Glomerular visceral epithelial cell (primary cell): ENCODE results near the gene EDC3.
"Not testable (repeated sequence)": the region's sequence is repeated elsewhere in the genome, so short reads cannot be mapped to it uniquely, and the experiment has no call there.

Experiments
- DNase-seq: peaks from one replicate; pipeline ENCODE4 v3.0.0-alpha.2; 2016; ENCODE audit errors: extremely low spot score

EDC3 gene

GRCh38 chr15:74611834-74612233 lies 84.0 kb downstream of the EDC3 start:
- no peak for DNase-seq

- no peak for DNase-seq
These were observed 84.5 kb downstream of the EDC3 start for GRCh38 chr15:74611341-74611740.

GRCh38 chr15:74610302-74610951 lies 85.4 kb downstream of the EDC3 start:
- no peak for DNase-seq

GRCh38 chr15:74609938-74610301 lies 85.9 kb downstream of the EDC3 start:
- DNase-seq, result no peak

GRCh38 chr15:74608786-74609185 lies 87.0 kb downstream of the EDC3 start:
- no peak for DNase-seq

- DNase-seq, result no peak
These were observed 90.1 kb downstream of the EDC3 start for GRCh38 chr15:74605795-74606150.

- no peak for DNase-seq
These were observed 90.6 kb downstream of the EDC3 start for GRCh38 chr15:74604983-74605794.

- DNase-seq, result no peak
These were observed 91.8 kb downstream of the EDC3 start for GRCh38 chr15:74603789-74604705.

GRCh38 chr15:74603026-74603788 lies 92.6 kb downstream of the EDC3 start:
- no peak for DNase-seq

- DNase-seq, result no peak
These were observed 96.7 kb downstream of the EDC3 start for GRCh38 chr15:74599156-74599555.

GRCh38 chr15:74598126-74598842 lies 97.5 kb downstream of the EDC3 start:
- DNase-seq, result peak; percentile 91

- DNase-seq, result not testable (repeated sequence)
These were observed 98.6 kb downstream of the EDC3 start for GRCh38 chr15:74597146-74597705.

- not testable (repeated sequence) for DNase-seq
These were observed 99.1 kb downstream of the EDC3 start for GRCh38 chr15:74596736-74597135.

GRCh38 chr15:74595271-74595670 lies 100.6 kb downstream of the EDC3 start:
- DNase-seq, result no peak

GRCh38 chr15:74594455-74594854 lies 101.4 kb downstream of the EDC3 start:
- no peak for DNase-seq

- DNase-seq, result no peak
These were observed 102.7 kb downstream of the EDC3 start for GRCh38 chr15:74593122-74593521.

GRCh38 chr15:74592222-74592621 lies 103.6 kb downstream of the EDC3 start:
- no peak for DNase-seq

GRCh38 chr15:74589826-74590225 lies 106.0 kb downstream of the EDC3 start:
- no peak for DNase-seq

GRCh38 chr15:74585857-74586256 lies 110.0 kb downstream of the EDC3 start:
- DNase-seq, result no peak

- DNase-seq, result no peak
These were observed 110.6 kb downstream of the EDC3 start for GRCh38 chr15:74585191-74585590.

GRCh38 chr15:74584779-74585178 lies 111.0 kb downstream of the EDC3 start:
- no peak for DNase-seq
